Neural cell (in vitro differentiated cells): ENCODE data around the gene DPP10.

Source experiments
- EP300 ChIP-seq: fragments of 450-650 bp; conservative IDR thresholded peaks from 2 replicates; pipeline ENCODE4 v1.6.1; 2014; ENCODE audit warnings: antibody characterized with exemption, mild to moderate bottlenecking, moderate library complexity; ENCODE audit not compliant: poor library complexity, severe bottlenecking
- EZH2 ChIP-seq: fragments of 200-600, 300-800 bp; shearing (Covaris generic), sonication (generic); IDR thresholded peaks from 2 replicates; pipeline ENCODE4 v1.6.1; 2014; ENCODE audit warnings: antibody characterized with exemption, low read length, borderline replicate concordance, mild to moderate bottlenecking; ENCODE audit not compliant: insufficient read depth, poor library complexity, severe bottlenecking
- POLR2AphosphoS5 ChIP-seq: IDR thresholded peaks from 2 replicates; pipeline ENCODE4 v1.6.1; 2012
- RAD21 ChIP-seq: fragments of 450-650 bp; conservative IDR thresholded peaks from 2 replicates; pipeline ENCODE4 v1.6.1; 2014; ENCODE audit warnings: antibody characterized with exemption, mild to moderate bottlenecking, moderate library complexity
- REST ChIP-seq: IDR thresholded peaks from 2 replicates; pipeline ENCODE4 v1.6.1; 2012; ENCODE audit warnings: borderline replicate concordance
- TAF1 ChIP-seq: IDR thresholded peaks from 2 replicates; pipeline ENCODE4 v1.6.1; 2012; ENCODE audit warnings: low read depth
- TF ChIP-seq, protein P1 (sequence below): fragments of 450-650 bp; IDR thresholded peaks from 2 replicates; pipeline ENCODE4 v1.5.1; 2014; ENCODE audit warnings: antibody characterized with exemption, mild to moderate bottlenecking, moderate library complexity; ENCODE audit not compliant: poor library complexity, severe bottlenecking

DNA sequence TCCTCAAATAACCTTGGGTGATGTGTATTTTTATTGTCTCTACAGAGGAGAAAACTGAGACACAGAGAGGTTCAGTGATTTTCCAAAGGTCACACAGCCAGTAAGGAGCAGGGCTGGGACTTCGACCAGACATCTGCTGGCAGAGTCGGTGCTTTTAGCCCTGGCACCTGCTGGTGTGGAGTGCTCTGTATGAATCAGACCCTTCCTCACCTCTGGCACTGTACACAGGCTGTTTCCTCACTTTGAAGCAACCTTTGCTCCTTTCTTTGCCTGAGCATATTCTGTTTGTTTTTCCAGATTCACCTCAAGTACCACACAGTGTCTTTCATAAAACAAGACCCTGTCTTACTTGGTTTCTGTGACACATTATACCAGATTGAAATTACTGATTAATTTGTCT is 107.9 kb downstream of the DPP10 start:
- TF ChIP-seq, protein P1, sequence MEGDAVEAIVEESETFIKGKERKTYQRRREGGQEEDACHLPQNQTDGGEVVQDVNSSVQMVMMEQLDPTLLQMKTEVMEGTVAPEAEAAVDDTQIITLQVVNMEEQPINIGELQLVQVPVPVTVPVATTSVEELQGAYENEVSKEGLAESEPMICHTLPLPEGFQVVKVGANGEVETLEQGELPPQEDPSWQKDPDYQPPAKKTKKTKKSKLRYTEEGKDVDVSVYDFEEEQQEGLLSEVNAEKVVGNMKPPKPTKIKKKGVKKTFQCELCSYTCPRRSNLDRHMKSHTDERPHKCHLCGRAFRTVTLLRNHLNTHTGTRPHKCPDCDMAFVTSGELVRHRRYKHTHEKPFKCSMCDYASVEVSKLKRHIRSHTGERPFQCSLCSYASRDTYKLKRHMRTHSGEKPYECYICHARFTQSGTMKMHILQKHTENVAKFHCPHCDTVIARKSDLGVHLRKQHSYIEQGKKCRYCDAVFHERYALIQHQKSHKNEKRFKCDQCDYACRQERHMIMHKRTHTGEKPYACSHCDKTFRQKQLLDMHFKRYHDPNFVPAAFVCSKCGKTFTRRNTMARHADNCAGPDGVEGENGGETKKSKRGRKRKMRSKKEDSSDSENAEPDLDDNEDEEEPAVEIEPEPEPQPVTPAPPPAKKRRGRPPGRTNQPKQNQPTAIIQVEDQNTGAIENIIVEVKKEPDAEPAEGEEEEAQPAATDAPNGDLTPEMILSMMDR: no peak
- TF ChIP-seq RAD21: no peak
- no peak for TF ChIP-seq EP300
- TF ChIP-seq EZH2: no peak
- TF ChIP-seq POLR2AphosphoS5: no peak
- no peak for TF ChIP-seq REST
- no peak for TF ChIP-seq TAF1
